ENCODE measurements around the gene JADE2.

GRCh38 chr5:134567641-134568336, 42.3 kb downstream of the JADE2 start:
- TF ChIP-seq ZNF274 (IDR thresholded peaks at IDR 0.05; ENCODE audit: low read depth, low read length) (no peak), SUZ12 (IDR thresholded peaks at IDR 0.05; ENCODE audit: extremely low read depth, insufficient read depth, insufficient read length) (no peak), YY1 (IDR thresholded peaks at IDR 0.05; ENCODE audit: insufficient read depth, insufficient read length) (no peak)
